NCI-H2196 treated with DMSO at 0.1 percent for 48 hours (cell line): ENCODE results near the gene FASTKD2.

Source experiments
- DNase-seq: peaks from one replicate; lab custom pipeline; 2025; ENCODE audit not compliant: unreplicated experiment; lab: John Stamatoyannopoulos, UW

The FASTKD2 gene

GRCh38 chr2:206836722-206837121 is 71.3 kb downstream of the FASTKD2 start:
- DNase-seq: no peak

GRCh38 chr2:206837775-206838174 is 72.4 kb downstream of the FASTKD2 start:
- DNase-seq: no peak

GRCh38 chr2:206838690-206839089 is 73.3 kb downstream of the FASTKD2 start:
- DNase-seq: no peak

DNA sequence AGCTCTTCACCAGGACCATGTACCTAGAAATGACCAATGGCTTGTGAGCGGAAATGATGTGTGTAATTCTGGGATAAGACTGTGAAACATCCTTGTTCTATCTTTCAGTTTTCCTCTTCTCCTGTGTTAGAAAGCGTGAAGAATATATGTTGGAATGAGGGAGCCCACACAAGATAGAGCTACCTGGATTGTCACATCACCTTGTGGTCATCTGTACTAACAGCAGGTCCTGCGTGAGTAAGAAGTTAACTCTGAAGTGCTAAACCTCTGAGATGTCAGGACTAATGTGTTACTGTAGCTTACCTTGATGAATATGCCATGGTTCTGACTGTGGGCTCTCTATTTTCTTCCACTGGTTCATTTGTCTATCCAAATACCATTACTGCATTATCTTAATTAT is 75.6 kb downstream of the FASTKD2 start:
- DNase-seq: no peak
